A549 treated with Mapracorat at 1 μM for 4 hours (cell line): ENCODE results near the gene IFNA8. TPM values are rescaled to one million over a fixed set of nuclear protein-coding genes. Genes with fewer than 3 reads are reported as not detected.

Experiments used
- total RNA-seq: library from RNA; stranded (reverse); fragments of 200-300 nt; extraction: Qiagen RNA extraction; gene quantifications from 5 replicates; pipeline ENCODE4 v1.2.3, GENCODE V29; 2022

IFNA8 gene
- total RNA-seq = not detected in 5 replicates

GRCh38 chr9:21408817-21409216 is at the start of gene IFNA8:
TSS of gene IFNA8 (plus strand) at chr9:21409117. CDS start at chr9:21409177, 60 bp downstream.

GRCh38 chr9:21367957-21368356 is 41.0 kb upstream of the IFNA8 start, which contains the start of gene IFNA13:
TSS of gene IFNA13 (minus strand) at chr9:21368057. CDS start at chr9:21368010, 47 bp downstream.

GRCh38 chr9:21385131-21385670 is 23.7 kb upstream of the IFNA8 start, which contains the start of gene IFNA2:
TSS of gene IFNA2 (minus strand) at chr9:21385398. CDS start at chr9:21385329, 69 bp downstream.

GRCh38 chr9:21440139-21440538 is 31.2 kb downstream of the IFNA8 start, which contains the start of gene IFNA1:
TSS of gene IFNA1 (plus strand) at chr9:21440439. CDS start at chr9:21440508, 69 bp downstream.

Other genes starting within 250 kb of the IFNA8 start
- gene IFNA21, start 242.5 kb upstream of the IFNA8 start, total RNA-seq = not detected in 5 replicates
- gene IFNA4, start 221.5 kb upstream of the IFNA8 start, total RNA-seq = not detected in 5 replicates
- not detected in 5 replicates for gene IFNA7, start 206.9 kb upstream of the IFNA8 start, total RNA-seq
- gene IFNA10, start 202.0 kb upstream of the IFNA8 start, total RNA-seq = not detected in 5 replicates
- not detected in 5 replicates for gene IFNA16, start 191.8 kb upstream of the IFNA8 start, total RNA-seq
- not detected in 5 replicates for gene IFNA17, start 180.9 kb upstream of the IFNA8 start, total RNA-seq
- gene IFNA14, start 169.1 kb upstream of the IFNA8 start, total RNA-seq = not detected in 5 replicates
- not detected in 5 replicates for gene IFNA5, start 103.8 kb upstream of the IFNA8 start, total RNA-seq
- 14.0 to 19.9 TPM (median 18.3 TPM) in 5 replicates for gene KLHL9, start 73.7 kb upstream of the IFNA8 start, total RNA-seq
- not detected in 5 replicates for gene IFNA6, start 58.2 kb upstream of the IFNA8 start, total RNA-seq
- gene IFNA13, start 41.1 kb upstream of the IFNA8 start, total RNA-seq = not detected in 5 replicates
- gene IFNA2, start 23.7 kb upstream of the IFNA8 start, total RNA-seq = not detected in 5 replicates
- gene IFNA1, start 31.3 kb downstream of the IFNA8 start, total RNA-seq = not detected in 5 replicates
- 0.81 to 1.8 TPM (median 0.99 TPM) in 5 replicates for gene IFNE, start 73.2 kb downstream of the IFNA8 start, total RNA-seq